ENCODE data around the gene HELLS. TPM values are rescaled to one million over a fixed set of nuclear protein-coding genes. Genes with fewer than 3 reads are reported as not detected.

The HELLS gene
- 21.5 and 76.8 TPM in 2 replicates for total RNA-seq

DNA sequence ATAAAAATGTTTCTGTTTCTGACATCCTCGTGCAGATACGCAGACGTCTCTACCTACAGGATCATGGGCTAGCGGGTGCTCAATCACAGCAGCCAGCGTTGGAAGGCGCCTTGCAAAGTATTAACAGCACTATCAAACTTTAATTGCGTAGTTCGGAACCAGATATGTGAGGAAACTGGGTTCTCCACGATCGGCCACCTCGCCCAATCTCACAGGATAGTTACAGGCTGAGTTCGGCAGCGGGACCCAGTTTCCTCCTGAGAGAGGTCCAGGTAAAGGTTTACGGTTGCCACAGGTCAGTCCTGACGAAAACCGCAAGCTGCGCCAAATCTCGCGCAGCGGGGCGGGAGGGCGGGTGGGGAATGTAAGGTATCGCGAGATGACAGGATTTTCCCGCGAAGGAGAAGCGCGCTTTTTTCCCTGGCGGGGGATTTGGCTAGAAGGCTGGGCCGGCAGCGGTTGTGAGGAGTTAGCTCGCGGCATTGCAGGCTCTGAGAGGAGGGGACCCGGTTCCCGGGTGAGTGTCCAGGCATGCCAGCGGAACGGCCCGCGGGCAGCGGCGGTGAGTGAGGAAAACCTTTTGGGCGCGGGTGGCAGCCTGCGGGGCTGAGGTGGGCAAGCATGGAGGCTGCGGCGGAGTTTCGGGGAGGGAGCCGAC is at the start of gene HELLS:
HELLS (plus strand) TSS at position 398 of the 658 bp plus-strand sequence; CDS start at position 532, 134 bp downstream.

Other genes starting within 250 kb of the HELLS start
- 44.4 and 60.1 TPM in 2 replicates for gene NOC3L, start 182.8 kb upstream of the HELLS start, total RNA-seq
- 13.6 and 16.7 TPM in 2 replicates for gene TBC1D12, start 143.2 kb upstream of the HELLS start, total RNA-seq
- not detected in 2 replicates for gene CYP2C18, start 137.9 kb downstream of the HELLS start, total RNA-seq
- not detected in 2 replicates for gene CYP2C19, start 216.9 kb downstream of the HELLS start, total RNA-seq

All from uterine smooth muscle cell (primary cell).